Mesothelial cell of epicardium (in vitro differentiated cells): ENCODE results near the gene SARS1. TPM values are rescaled to one million over a fixed set of nuclear protein-coding genes. Genes with fewer than 3 reads are reported as not detected.

ENCODE experiments used
- DNase-seq, 2 experiments: peaks; one replicate each; pipeline ENCODE4 v3.0.0; 2021; ENCODE audit warnings: low spot score in 2 of 2; ENCODE audit not compliant: unreplicated experiment in 2 of 2
- H3K27ac Mint-ChIP-seq: 2 replicates; pipeline ENCODE4 v1.8.0; 2021; ENCODE audit warnings: mixed read lengths
- H3K27me3 Mint-ChIP-seq: 2 replicates; pipeline ENCODE4 v1.8.0; 2021; ENCODE audit warnings: low read depth, mixed read lengths
- H3K36me3 Mint-ChIP-seq: 2 replicates; pipeline ENCODE4 v1.8.0; 2021; ENCODE audit warnings: mixed read lengths
- H3K4me1 Mint-ChIP-seq: 2 replicates; pipeline ENCODE4 v1.8.0; 2021; ENCODE audit warnings: mixed read lengths
- H3K4me3 Mint-ChIP-seq: 2 replicates; pipeline ENCODE4 v1.8.0; 2021; ENCODE audit warnings: mild to moderate bottlenecking, moderate library complexity, mixed read lengths
- H3K9me3 Mint-ChIP-seq: 2 replicates; pipeline ENCODE4 v1.8.0; 2021; ENCODE audit warnings: mixed read lengths
- CTCF ChIP-seq: fragments of 200-600 bp; sonication (generic); IDR thresholded peaks from one replicate; pipeline ENCODE4 v1.5.0; 2021; ENCODE audit warnings: antibody characterized with exemption; ENCODE audit not compliant: unreplicated experiment
- total RNA-seq: library from RNA; stranded (reverse); gene quantifications from 3 replicates; pipeline ENCODE4 v1.2.1, GENCODE V29; 2021

SARS1 gene
- total RNA-seq, 1 donor from 2014 or later, result 104 TPM

DNA sequence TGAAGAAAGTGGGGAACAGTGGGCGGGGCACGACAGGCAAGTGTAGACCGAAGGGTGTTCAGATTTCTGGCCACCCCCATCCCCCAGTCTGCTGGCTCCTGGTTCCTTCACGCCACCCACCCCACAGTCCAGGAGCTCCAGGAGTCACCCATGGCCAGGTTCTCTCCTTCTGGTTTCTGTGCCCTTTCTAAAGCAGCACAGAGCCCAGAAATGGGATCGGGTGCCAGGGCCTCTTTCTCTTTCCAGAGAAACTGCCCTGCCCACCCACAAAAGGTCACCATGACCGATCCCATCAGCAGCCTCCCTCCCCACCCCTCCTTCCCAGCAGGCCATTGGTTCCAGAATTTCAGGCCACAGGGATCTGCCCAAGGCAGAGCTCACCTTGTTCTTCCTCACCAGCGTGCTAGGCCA is 32.4 kb downstream of the SARS1 start:
- peaks cover 18% of the 10 kb centered on the region for H3K4me1 Mint-ChIP-seq
- TF ChIP-seq CTCF, result no peak
- H3K9me3 Mint-ChIP-seq, result no peaks in the 10 kb centered on the region
- H3K27ac Mint-ChIP-seq, result no peak overlapping the region
- peaks cover 8% of the 10 kb centered on the region for H3K27me3 Mint-ChIP-seq
- H3K4me3 Mint-ChIP-seq, result no peak overlapping the region
- no peak for DNase-seq
- peaks cover 4% of the 10 kb centered on the region for H3K36me3 Mint-ChIP-seq

- Mint-ChIP-seq H3K4me1 (peaks cover 7% of the 10 kb centered on the region), H3K9me3 (no peaks in the 10 kb centered on the region), H3K4me3 (no peak overlapping the region), H3K27me3 (peaks cover 5% of the 10 kb centered on the region), H3K36me3 (peaks cover 17% of the 10 kb centered on the region), H3K27ac (no peak overlapping the region)
- DNase-seq, result no peak
- TF ChIP-seq CTCF, result no peak
These were observed 34.0 kb downstream of the SARS1 start for GRCh38 chr1:109247401-109248365.

DNA sequence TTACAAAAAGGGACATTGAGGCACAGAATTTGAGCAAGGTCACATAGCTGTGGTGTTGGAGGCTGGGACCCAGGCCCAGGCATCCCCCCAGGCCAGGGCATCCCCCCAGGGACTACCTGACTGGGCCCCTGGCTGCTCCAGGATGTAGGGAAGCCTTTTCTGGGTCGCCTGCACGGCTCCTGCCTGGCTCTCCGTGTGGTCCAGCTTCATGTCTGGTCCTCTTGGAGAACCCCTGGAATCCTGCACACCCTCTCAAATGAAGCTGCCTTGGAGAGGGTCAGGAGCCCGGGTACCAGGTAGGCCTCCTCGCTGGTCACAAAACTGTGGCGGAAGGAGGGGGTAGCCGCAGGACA is 34.7 kb downstream of the SARS1 start:
- DNase-seq, result no peak
- peaks cover 19% of the 10 kb centered on the region for H3K36me3 Mint-ChIP-seq
- TF ChIP-seq CTCF, result no peak
- H3K9me3 Mint-ChIP-seq, result no peaks in the 10 kb centered on the region
- no peak overlapping the region for H3K27ac Mint-ChIP-seq
- H3K27me3 Mint-ChIP-seq, result peaks cover 2% of the 10 kb centered on the region
- peaks cover 11% of the 10 kb centered on the region for H3K4me1 Mint-ChIP-seq
- no peak overlapping the region for H3K4me3 Mint-ChIP-seq

GRCh38 chr1:109248797-109249629 is 35.3 kb downstream of the SARS1 start, which contains the start of gene CELSR2:
CELSR2 (plus strand) TSS chr1:109249539; CDS start chr1:109250080, 541 bp downstream.
- H3K27ac Mint-ChIP-seq, result no peak within 1 kb of the TSS
- TF ChIP-seq CTCF, result no peak

GRCh38 chr1:109249654-109250401 is 36.1 kb downstream of the SARS1 start:
- Mint-ChIP-seq H3K9me3 (no peaks in the 10 kb centered on the region), H3K27me3 (peaks cover 2% of the 10 kb centered on the region), H3K36me3 (peaks cover 19% of the 10 kb centered on the region), H3K4me1 (peaks cover 22% of the 10 kb centered on the region), H3K27ac (no peak overlapping the region), H3K4me3 (peak overlapping the region; percentile 66)
- TF ChIP-seq CTCF, result no peak
- no peak for DNase-seq

More at GRCh38 chr1:109248797-109249629, 35.3 kb downstream of the SARS1 start, which contains the start of gene CELSR2:
- DNase-seq, result peak; percentile 50 to 65
- H3K4me3 Mint-ChIP-seq, result peak within 1 kb of the TSS; percentile 66
- peaks cover 19% of the 10 kb centered on the region for H3K36me3 Mint-ChIP-seq
- peaks cover 2% of the 10 kb centered on the region for H3K27me3 Mint-ChIP-seq
- H3K4me1 Mint-ChIP-seq, result peaks cover 17% of the 10 kb centered on the region
- H3K9me3 Mint-ChIP-seq, result no peaks in the 10 kb centered on the region
